Endothelial cell of umbilical vein (primary cell): ENCODE data around the gene TRPM8. TPM values are rescaled to one million over a fixed set of nuclear protein-coding genes. Genes with fewer than 3 reads are reported as not detected.
"Not testable (repeated sequence)": the region's sequence is repeated elsewhere in the genome, so short reads cannot be mapped to it uniquely, and the experiment has no call there.

Source experiments
- BruUV-seq: library from RNA; stranded (reverse); fragments of 400-500 nt; replicated peaks from 2 replicates; lab custom pipeline; 2021; lab: Mats Ljungman, UMichigan
- CTCF ChIA-PET: fragments of 300-600, 350-600 bp; sonication (Branson Sonifier 250); formaldehyde crosslinking; loops from one replicate; lab custom pipeline; 2021; ENCODE audit warnings: antibody characterized with exemption, inconsistent platforms; lab: Charles Lee
- POLR2A ChIA-PET: fragments of 300-600, 350-600 bp; sonication (Branson Sonifier 250); formaldehyde crosslinking; loops from one replicate; lab custom pipeline; 2021; ENCODE audit warnings: antibody characterized with exemption, inconsistent platforms; lab: Charles Lee
- DNase-seq: peaks from one replicate; pipeline ENCODE4 v3.0.0-alpha.2; 2011; ENCODE audit warnings: low read depth, low spot score
- FAIRE-seq: peaks from 2 replicates; lab custom pipeline; 2011; peaks lifted over from hg19 to GRCh38; lab: Jason Lieb, UNC
- H2AFZ ChIP-seq: 2 replicates; pipeline ENCODE4 v1.6.0; 2012; ENCODE audit warnings: low read depth, low read length, control low read depth, inconsistent platforms
- H3K27ac ChIP-seq: 2 replicates; pipeline ENCODE4 v1.5.1; 2011; ENCODE audit warnings: low read depth, mild to moderate bottlenecking, control low read depth, low read length, moderate library complexity; ENCODE audit not compliant: insufficient read depth
- H3K27me3 ChIP-seq, 2 experiments: 2 replicates each; pipeline versions ENCODE4 v1.6.0 to v1.6.1; 2011; ENCODE audit warnings: low read length in 2 of 2, mixed read lengths in 1 of 2; ENCODE audit not compliant: control insufficient read depth in 2 of 2, insufficient read depth in 2 of 2
- H3K36me3 ChIP-seq, 2 experiments: 2 replicates in 1 of 2; 3 replicates in 1 of 2; pipeline ENCODE4 v1.5.1; 2011; ENCODE audit warnings: low read length in 2 of 2, mild to moderate bottlenecking in 1 of 2, moderate library complexity in 1 of 2; ENCODE audit not compliant: control insufficient read depth in 2 of 2, insufficient read depth in 2 of 2; ENCODE audit errors: extremely low read depth in 1 of 2
- H3K4me1 ChIP-seq: 3 replicates; pipeline ENCODE4 v1.5.1; 2011; ENCODE audit warnings: mild to moderate bottlenecking, low read length; ENCODE audit not compliant: control insufficient read depth, insufficient read depth; ENCODE audit errors: extremely low read depth
- H3K4me2 ChIP-seq: 2 replicates; pipeline ENCODE4 v1.6.1; 2011; ENCODE audit warnings: low read length, control low read depth, mixed read lengths; ENCODE audit not compliant: insufficient read depth
- H3K4me3 ChIP-seq, 3 experiments: fragments of 200-600 bp in 1 of 3; sonication (generic), shearing (Covaris generic) in 1 of 3; replicated peaks in 1 of 3; 2 replicates each; pipeline ENCODE4 v1.5.1; 2011 to 2016; ENCODE audit warnings: control low read depth in 3 of 3, low read length in 3 of 3, mild to moderate bottlenecking in 2 of 3, inconsistent platforms in 1 of 3, low read depth in 1 of 3, moderate library complexity in 1 of 3; ENCODE audit not compliant: insufficient read depth in 1 of 3
- H3K79me2 ChIP-seq: 2 replicates; pipeline ENCODE4 v1.6.0; 2012; ENCODE audit warnings: low read length, inconsistent platforms; ENCODE audit not compliant: control insufficient read depth, insufficient read depth
- H3K9ac ChIP-seq: replicated peaks from 2 replicates; pipeline ENCODE3; 2011; ENCODE audit warnings: low read length, control low read depth; ENCODE audit not compliant: insufficient read depth; ENCODE audit errors: extremely low read depth
- H3K9me1 ChIP-seq: replicated peaks from 3 replicates; pipeline ENCODE4 v1.6.0; 2011; ENCODE audit warnings: mild to moderate bottlenecking, low read length; ENCODE audit not compliant: control insufficient read depth, insufficient read depth; ENCODE audit errors: extremely low read depth
- H3K9me3 ChIP-seq: replicated peaks from 2 replicates; pipeline ENCODE4 v1.5.1; 2012; ENCODE audit warnings: low read length, inconsistent platforms; ENCODE audit not compliant: control insufficient read depth, insufficient read depth
- H4K20me1 ChIP-seq: replicated peaks from 2 replicates; pipeline ENCODE3; 2011; ENCODE audit warnings: mild to moderate bottlenecking, low read length; ENCODE audit not compliant: control insufficient read depth, insufficient read depth; ENCODE audit errors: extremely low read depth
- EZH2 ChIP-seq: IDR thresholded peaks from 2 replicates; pipeline ENCODE4 v1.6.1; 2012; ENCODE audit warnings: borderline replicate concordance, low read depth, mild to moderate bottlenecking, moderate library complexity, low read length, inconsistent platforms; ENCODE audit not compliant: severe bottlenecking
- FOS ChIP-seq: IDR thresholded peaks from 2 replicates; pipeline ENCODE4 v1.6.1; 2011; ENCODE audit warnings: mild to moderate bottlenecking, low read length, moderate library complexity, borderline replicate concordance; ENCODE audit not compliant: insufficient read depth
- MYC ChIP-seq: IDR thresholded peaks from one replicate; pipeline ENCODE4 v1.6.1; 2011; ENCODE audit warnings: mild to moderate bottlenecking, low read depth, low read length
- POLR2AphosphoS5 ChIP-seq: IDR thresholded peaks from 2 replicates; pipeline ENCODE4 v1.6.1; 2012; ENCODE audit warnings: low read depth, mild to moderate bottlenecking, control low read depth, low read length, moderate library complexity; ENCODE audit not compliant: insufficient read depth
- dilution Hi-C: fragments of 300-500 bp; cut with MboI; formaldehyde crosslinking; loops from one replicate; pipeline ENCODE4 v1.15.0; 2019; ENCODE audit warnings: low sequenced_read_pairs; ENCODE audit not compliant: extremely low pct_ligation_motif_present
- intact Hi-C: fragments of 100-400 bp; cut with micrococcal nuclease; formaldehyde crosslinking; loops from one replicate; pipeline ENCODE4 v1.10.0; 2022
- polyA plus RNA-seq, 4 experiments: library from polyadenylated mRNA; depleted of rRNA in 3 of 4; stranded (reverse) in 3 of 4; unstranded in 1 of 4; fragments of >200 nt; gene quantifications; 2 replicates each; pipeline versions ENCODE4 v1.2.1 to v1.2.3, GENCODE V29; 2011 to 2012; ENCODE audit warnings: missing spikeins in 1 of 4
- total RNA-seq: library from RNA; stranded (reverse); gene quantifications from 2 replicates; pipeline ENCODE4 v1.2.3, GENCODE V29; 2021

The TRPM8 gene
- total and polyA plus RNA-seq, 2 donors (not counting 3 experiments of a cell fraction or from before 2014, with no cell fraction given): not detected

- no peak for TF ChIP-seq MYC
- TF ChIP-seq EZH2: no peak
- TF ChIP-seq POLR2AphosphoS5: no peak
- no peak for TF ChIP-seq FOS
- Histone ChIP-seq H3K4me3 (no peak overlapping the region), H3K9ac (no peak overlapping the region), H3K9me3 (no peaks in the 10 kb centered on the region), H3K4me1 (peaks cover 5% of the 10 kb centered on the region), H3K36me3 (no peaks in the 10 kb centered on the region), H3K27me3 (peaks cover 7 to 34% of the 10 kb centered on the region in 2 experiments), H2AFZ (no peak overlapping the region), H3K4me2 (no peak overlapping the region), H3K27ac (no peak overlapping the region), H4K20me1 (no peaks in the 10 kb centered on the region), H3K79me2 (no peaks in the 10 kb centered on the region), H3K9me1 (no peaks in the 10 kb centered on the region)
- intact Hi-C loops: no loop called here
- no peak for FAIRE-seq
- ChIA-PET CTCF (interaction anchor here (0.8 kb wide), 1 partner anchor 8 kb away, joined by 4 read pairs; no protein-coding TSS in a partner anchor), POLR2A (no interaction called here)
- no TSS peak for BruUV-seq
- dilution Hi-C loops: no loop called here
- DNase-seq: no peak
These were observed 45.7 kb upstream of the TRPM8 start for GRCh38 chr2:233871432-233871831.

- BruUV-seq, FAIRE-seq, H3K36me3 ChIP-seq, H3K79me2 ChIP-seq, H3K9me1 ChIP-seq, H3K4me3 ChIP-seq, intact Hi-C loops, H3K4me1 ChIP-seq, H2AFZ ChIP-seq, H3K27ac ChIP-seq, dilution Hi-C loops, H3K9me3 ChIP-seq, POLR2A ChIA-PET, H3K9ac ChIP-seq, H3K4me2 ChIP-seq, H4K20me1 ChIP-seq, DNase-seq: not testable (repeated sequence)
- CTCF ChIA-PET: interaction anchor here (0.8 kb wide), 1 partner anchor 8 kb away, joined by 4 read pairs; no protein-coding TSS in a partner anchor
- H3K27me3 ChIP-seq: peaks cover 7 to 34% of the 10 kb centered on the region in 2 experiments
These were observed 45.0 kb upstream of the TRPM8 start for GRCh38 chr2:233872125-233872524.
